Bronchial epithelial cell (primary cell): Measurements from ENCODE around the gene ZNF311. TPM values are rescaled to one million over a fixed set of nuclear protein-coding genes. Genes with fewer than 3 reads are reported as not detected.

Source experiments
- DNase-seq: peaks from one replicate; pipeline ENCODE4 v3.0.0-alpha.2; 2010; ENCODE audit warnings: low read depth
- FAIRE-seq: peaks from 2 replicates; lab custom pipeline; 2011; peaks lifted over from hg19 to GRCh38; lab: Jason Lieb, UNC
- H3K27me3 ChIP-seq: 2 replicates; pipeline ENCODE4 v1.5.1; 2011; ENCODE audit warnings: low read length; ENCODE audit not compliant: control insufficient read depth, insufficient read depth
- H3K36me3 ChIP-seq: 2 replicates; pipeline ENCODE4 v1.5.1; 2011; ENCODE audit warnings: low read length; ENCODE audit not compliant: control insufficient read depth, insufficient read depth
- H3K4me3 ChIP-seq: 2 replicates; pipeline ENCODE4 v1.5.1; 2011; ENCODE audit warnings: mild to moderate bottlenecking, low read depth, low read length, control low read depth
- CTCF ChIP-seq: IDR thresholded peaks from 2 replicates; pipeline ENCODE4 v1.5.1; 2011; ENCODE audit warnings: mild to moderate bottlenecking, moderate library complexity, low read length, control low read depth, inconsistent platforms; ENCODE audit not compliant: insufficient read depth, severe bottlenecking
- total RNA-seq: library from RNA; depleted of rRNA; stranded (reverse); fragments of >200 nt; gene quantifications from 2 replicates; pipeline ENCODE4 v1.2.1, GENCODE V29; 2014

Gene ZNF311
- 3.8 and 3.9 TPM in 2 replicates for total RNA-seq

GRCh38 chr6:29005183-29005885 is at the start of gene ZNF311:
TSS of gene ZNF311 (minus strand) at chr6:29005315. CDS start at chr6:29003954, 1,361 bp downstream.
- no peak for TF ChIP-seq CTCF
- Histone ChIP-seq H3K36me3 (no peaks in the 10 kb centered on the region), H3K27me3 (no peaks in the 10 kb centered on the region), H3K4me3 (peak within 1 kb of the TSS; percentile 65)
- FAIRE-seq (no peak), DNase-seq (peak; percentile 67)

DNA sequence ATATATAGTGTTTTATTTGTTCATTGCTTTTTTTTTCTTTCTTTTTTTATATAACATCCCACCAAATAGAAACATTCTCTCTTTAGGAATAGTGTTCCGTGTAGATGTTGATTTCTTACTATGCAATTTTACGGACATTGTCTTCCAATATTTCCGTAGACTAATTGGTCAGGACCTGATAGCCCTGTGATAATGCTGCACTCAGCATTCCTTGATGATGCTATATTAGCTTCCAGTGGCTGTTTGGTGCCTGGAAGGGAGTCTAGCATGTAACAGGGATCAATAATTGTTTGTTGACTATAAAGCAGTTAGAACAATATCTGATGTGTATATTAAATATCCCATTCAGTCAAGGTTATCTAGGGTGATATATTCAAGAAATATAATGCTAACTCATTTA is 46.6 kb upstream of the ZNF311 start:
- no peak for DNase-seq
- no peak for TF ChIP-seq CTCF
- no peaks in the 10 kb centered on the region for H3K36me3 ChIP-seq
- H3K27me3 ChIP-seq = no peaks in the 10 kb centered on the region
- H3K4me3 ChIP-seq = no peak overlapping the region
- FAIRE-seq = no peak

- TF ChIP-seq CTCF = no peak
- H3K27me3 ChIP-seq = no peaks in the 10 kb centered on the region
- FAIRE-seq = no peak
- no peak for DNase-seq
- no peak within 1 kb of the TSS for H3K4me3 ChIP-seq
- H3K36me3 ChIP-seq = no peaks in the 10 kb centered on the region
Measured at GRCh38 chr6:29045075-29045474, 40.0 kb upstream of the ZNF311 start, which contains the start of gene OR2W1. TSS of gene OR2W1 (minus strand) at chr6:29045175. CDS start at chr6:29045175, 0 bp downstream.

DNA sequence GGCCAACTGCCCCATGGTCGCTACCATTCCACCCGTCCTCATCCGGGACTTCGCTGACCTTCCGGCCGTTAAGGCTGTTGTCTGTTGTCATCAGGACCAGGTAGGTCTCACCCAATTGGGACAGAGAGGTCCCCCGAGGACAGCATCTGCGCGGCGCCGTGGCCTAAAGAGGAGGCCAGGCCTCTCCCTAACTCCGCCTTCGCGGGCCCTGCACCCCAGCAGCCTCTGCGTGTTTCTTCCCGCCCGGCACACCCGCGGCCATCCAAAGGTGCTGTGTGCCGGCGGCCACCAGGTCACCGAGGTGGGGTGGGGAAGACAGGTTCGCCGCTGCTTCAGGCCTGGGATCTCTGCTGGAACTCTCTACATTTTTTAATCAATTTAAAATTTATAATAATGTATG is 30.8 kb upstream of the ZNF311 start:
- FAIRE-seq (no peak), DNase-seq (no peak)
- H3K27me3 ChIP-seq = no peaks in the 10 kb centered on the region
- TF ChIP-seq CTCF = no peak
- no peak overlapping the region for H3K4me3 ChIP-seq
- no peaks in the 10 kb centered on the region for H3K36me3 ChIP-seq

- H3K4me3 ChIP-seq = no peak overlapping the region
- FAIRE-seq (no peak), DNase-seq (no peak)
- H3K27me3 ChIP-seq = no peaks in the 10 kb centered on the region
- H3K36me3 ChIP-seq = no peaks in the 10 kb centered on the region
- no peak for TF ChIP-seq CTCF
Measured at GRCh38 chr6:29028821-29029220, 23.7 kb upstream of the ZNF311 start.
